GM19324 (cell line): ENCODE data around the gene SELENOO.

Experiments used
- ATAC-seq: cut with Tn5 transposase; IDR thresholded peaks from one replicate; pipeline ENCODE4 v1.9.1; 2021; ENCODE audit warnings: mild to moderate bottlenecking, moderate library complexity; ENCODE audit not compliant: unreplicated experiment, low FRiP score

SELENOO gene

GRCh38 chr22:50250555-50251476, 50.0 kb downstream of the SELENOO start, which contains the start of gene HDAC10:
Gene HDAC10, minus strand, starts transcription at chr22:50251265. Its CDS starts 233 bp downstream, at chr22:50251032.
- ATAC-seq, result peak; percentile 55

GRCh38 chr22:50251477-50252081, 50.8 kb downstream of the SELENOO start:
- ATAC-seq, result no peak

- no peak for ATAC-seq
Measured at GRCh38 chr22:50252082-50253045, 51.6 kb downstream of the SELENOO start.

GRCh38 chr22:50253046-50253915, 52.5 kb downstream of the SELENOO start:
- ATAC-seq, result no peak

GRCh38 chr22:50253941-50254340, 53.1 kb downstream of the SELENOO start:
- no peak for ATAC-seq

GRCh38 chr22:50255099-50255498, 54.3 kb downstream of the SELENOO start:
- no peak for ATAC-seq

- no peak for ATAC-seq
Measured at GRCh38 chr22:50255607-50256006, 54.8 kb downstream of the SELENOO start.

GRCh38 chr22:50256258-50256862, 55.5 kb downstream of the SELENOO start:
- no peak for ATAC-seq

GRCh38 chr22:50257041-50257440, 56.2 kb downstream of the SELENOO start:
- ATAC-seq, result no peak

- no peak for ATAC-seq
Measured at GRCh38 chr22:50257451-50258360, 56.9 kb downstream of the SELENOO start.

- no peak for ATAC-seq
Measured at GRCh38 chr22:50258361-50259292, 57.8 kb downstream of the SELENOO start.

- no peak for ATAC-seq
Measured at GRCh38 chr22:50259302-50259701, 58.5 kb downstream of the SELENOO start.

GRCh38 chr22:50260434-50260800, 59.6 kb downstream of the SELENOO start:
- no peak for ATAC-seq

GRCh38 chr22:50260801-50261614, 60.2 kb downstream of the SELENOO start:
- ATAC-seq, result peak; percentile 26

GRCh38 chr22:50261615-50262459, 61.0 kb downstream of the SELENOO start, which contains the start of gene MAPK12:
Gene MAPK12, minus strand, starts transcription at chr22:50261683. Its CDS starts 174 bp downstream, at chr22:50261509.
- ATAC-seq, result peak; percentile 47
